Fibroblast of villous mesenchyme (primary cell): ENCODE results near the gene N4BP3. TPM values are rescaled to one million over a fixed set of nuclear protein-coding genes. Genes with fewer than 3 reads are reported as not detected.
A peak's percentile ranks its signal among the peaks of the same experiment; 100 is the strongest.
"Not testable (repeated sequence)": the region's sequence is repeated elsewhere in the genome, so short reads cannot be mapped to it uniquely, and the experiment has no call there.

Source experiments
- DNase-seq: peaks from one replicate; pipeline ENCODE4 v3.0.0-alpha.2; 2010; ENCODE audit warnings: low read depth
- H3K4me3 ChIP-seq: 2 replicates; pipeline ENCODE4 v1.5.1; 2011; ENCODE audit warnings: low read depth, mild to moderate bottlenecking, low read length
- CTCF ChIP-seq: IDR thresholded peaks from 2 replicates; pipeline ENCODE4 v1.5.1; 2012; ENCODE audit warnings: low read depth, mild to moderate bottlenecking, low read length; ENCODE audit not compliant: insufficient read depth
- total RNA-seq: library from RNA; depleted of rRNA; stranded (reverse); fragments of >200 nt; gene quantifications from 2 replicates; pipeline ENCODE4 v1.2.3, GENCODE V29; 2012

N4BP3 gene
- total RNA-seq, 1 donor, result 0.43 TPM

DNA sequence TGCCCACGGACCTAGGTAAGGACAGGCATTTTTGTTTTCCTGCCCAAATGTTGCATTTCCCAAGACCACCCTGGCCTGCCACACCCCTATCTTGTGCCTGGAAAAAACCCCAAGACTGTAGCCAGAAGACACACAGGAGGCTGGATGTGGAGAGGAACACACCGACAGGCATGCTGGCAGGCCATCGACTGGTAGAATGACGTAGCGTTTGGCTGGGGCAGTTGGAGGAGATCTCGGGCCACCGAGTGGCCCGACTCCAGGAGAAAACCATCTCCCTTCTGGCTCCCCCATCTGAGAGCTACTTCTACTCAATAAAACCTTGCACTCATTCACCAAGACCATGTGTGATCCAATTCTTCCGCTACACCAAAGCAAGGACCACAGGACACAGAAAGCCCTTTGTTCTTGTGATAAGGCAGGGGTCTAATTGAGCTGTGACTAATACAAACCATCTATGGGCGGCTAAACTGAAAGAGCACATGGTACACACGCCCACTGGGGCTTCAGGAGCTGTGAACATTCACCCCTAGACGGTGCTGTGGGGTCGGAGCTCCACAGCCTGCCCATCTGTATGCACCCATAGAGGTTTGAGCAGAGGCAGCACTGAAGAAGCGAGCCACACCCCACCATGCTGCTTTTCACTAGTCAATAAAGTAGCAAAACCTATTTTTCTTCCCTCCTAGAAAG is 38.9 kb upstream of the N4BP3 start:
- no peak overlapping the region for H3K4me3 ChIP-seq
- DNase-seq, result no peak
- TF ChIP-seq CTCF, result no peak

DNA sequence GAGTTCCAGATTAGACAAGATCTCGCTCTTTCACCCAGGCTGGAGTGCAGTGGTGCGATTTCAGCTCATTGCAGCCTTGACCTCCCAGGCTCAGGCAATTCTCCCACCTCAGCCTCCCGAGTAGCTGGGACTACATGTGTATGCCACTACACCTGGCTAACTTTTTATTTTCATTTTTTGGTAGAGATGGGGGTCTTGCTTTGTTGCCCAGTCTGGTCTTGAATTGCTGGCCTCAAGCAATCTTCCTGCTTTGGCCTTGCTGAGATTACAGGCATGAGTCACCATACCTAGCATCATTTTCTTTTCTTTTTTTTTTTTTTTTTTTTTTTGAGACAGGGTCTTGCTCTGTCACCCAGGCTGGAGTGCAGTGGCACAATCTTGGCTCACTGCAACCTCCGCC is 36.4 kb upstream of the N4BP3 start:
- not testable (repeated sequence) for H3K4me3 ChIP-seq, DNase-seq

DNA sequence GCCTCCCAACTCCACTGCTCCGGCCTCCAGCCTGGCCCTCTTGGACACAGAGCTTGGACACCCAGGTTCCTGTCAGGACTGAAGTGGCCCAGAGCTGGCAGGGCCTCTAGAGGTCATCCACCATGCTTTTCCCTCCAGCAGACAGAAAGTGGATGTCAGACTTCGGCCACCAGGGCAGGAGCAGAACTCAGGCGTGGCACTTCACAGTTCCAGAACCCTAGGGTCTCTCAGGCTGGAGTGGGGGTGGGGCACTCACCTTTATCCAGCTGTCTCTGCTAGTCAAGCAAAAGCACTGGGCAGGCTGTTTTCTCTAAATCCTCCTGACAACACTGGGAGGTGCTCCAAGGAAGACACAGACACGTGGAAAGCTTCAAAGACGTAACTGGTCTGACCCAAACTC is 35.6 kb upstream of the N4BP3 start:
- TF ChIP-seq CTCF, result no peak
- no peak overlapping the region for H3K4me3 ChIP-seq
- DNase-seq, result no peak

- TF ChIP-seq CTCF, result no peak
- no peak overlapping the region for H3K4me3 ChIP-seq
- DNase-seq, result peak; percentile 86
Observed at GRCh38 chr5:178078197-178079010, 34.9 kb upstream of the N4BP3 start.

DNA sequence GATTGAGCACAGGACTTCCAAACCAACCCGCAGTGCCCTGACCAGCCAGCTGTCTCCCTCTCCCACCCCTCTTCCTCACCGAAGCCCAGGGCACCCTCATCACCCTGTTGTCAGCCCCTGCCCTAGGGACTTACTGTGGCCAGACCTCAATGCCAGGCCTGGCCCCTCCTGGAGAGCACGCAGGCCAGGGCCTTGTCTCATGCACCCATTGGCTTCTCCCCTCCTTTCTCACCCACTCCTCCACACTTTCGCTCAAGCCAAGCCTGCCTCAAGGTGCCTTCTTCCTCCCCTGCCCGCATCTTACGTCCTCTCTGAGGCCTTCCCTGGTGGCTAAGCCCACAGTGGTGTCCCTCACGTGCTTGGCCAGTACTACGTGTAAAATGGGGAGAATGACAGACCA is 33.3 kb upstream of the N4BP3 start:
- TF ChIP-seq CTCF, result no peak
- H3K4me3 ChIP-seq, result no peak overlapping the region
- DNase-seq, result no peak

- TF ChIP-seq CTCF, result no peak
- DNase-seq, result peak; percentile 34
Observed at GRCh38 chr5:178080618-178081410, 32.5 kb upstream of the N4BP3 start.

More at GRCh38 chr5:178080618-178081410, 32.5 kb upstream of the N4BP3 start:
- H3K4me3 ChIP-seq, result no peak overlapping the region
